Measurements from ENCODE around the gene SAV1. TPM values are rescaled to one million over a fixed set of nuclear protein-coding genes. Genes with fewer than 3 reads are reported as not detected.

The SAV1 gene
- total RNA-seq, 1 experiment from 2014 or later = 35.2 TPM

DNA sequence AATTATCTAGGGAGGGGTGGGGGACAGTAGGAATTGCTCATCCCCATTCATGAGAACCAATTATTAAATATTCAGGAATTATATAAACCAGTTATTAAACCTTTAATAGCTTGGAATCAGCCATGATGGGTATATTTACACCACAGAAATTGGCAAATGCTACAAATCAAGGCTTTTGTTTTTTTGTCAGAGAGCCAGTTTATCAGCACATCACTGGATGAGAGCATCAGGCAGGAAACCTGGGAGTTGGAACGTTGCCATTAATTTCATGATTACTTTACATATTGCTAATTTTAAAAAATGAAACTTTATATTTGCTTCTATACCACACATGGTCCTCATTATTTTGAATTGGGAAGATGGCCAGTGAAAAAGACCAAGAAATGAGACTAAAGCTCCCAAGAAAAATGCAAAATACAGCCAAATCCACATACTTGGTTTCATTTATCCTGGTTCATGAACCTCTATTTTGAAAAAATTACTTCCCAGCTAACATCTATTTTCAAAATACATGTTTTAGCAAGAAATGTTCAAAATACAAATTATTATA is 59.7 kb downstream of the SAV1 start:
- ChIA-PET POLR2A (ENCODE audit: low non-redundant PET) (no interaction called here), CTCF (no interaction called here)
- Histone ChIP-seq H3K4me1 (ENCODE audit: insufficient read depth, low read length, poor library complexity, severe bottlenecking) (peaks cover 19% of the 10 kb centered on the region), H3K9me3 (ENCODE audit: low read depth, low read length, poor library complexity, severe bottlenecking) (no peaks in the 10 kb centered on the region), H3K36me3 (ENCODE audit: insufficient read depth, low read length, poor library complexity, severe bottlenecking) (no peaks in the 10 kb centered on the region), H3K4me3 (ENCODE audit: low read depth, low read length, poor library complexity, severe bottlenecking) (no peak overlapping the region), H3K27ac (ENCODE audit: low read depth, low read length, poor library complexity, severe bottlenecking) (no peak overlapping the region), H3K27me3 (replicated peaks; ENCODE audit: insufficient read depth, low read depth, low read length, poor library complexity) (no peaks in the 10 kb centered on the region)
- BruUV-seq (replicated peaks) = no TSS peak
- DNase-seq (ENCODE audit: low spot score) = no peak
- TF ChIP-seq CTCF (conservative IDR thresholded peaks at IDR 0.05; ENCODE audit: low read depth, low read length) (no peak), EZH2 (IDR thresholded peaks at IDR 0.05; ENCODE audit: borderline replicate concordance, low read depth, low read length, poor library complexity, severe bottlenecking) (no peak)
- intact Hi-C loops (cut with micrococcal nuclease; ENCODE audit: unreplicated experiment) = no loop called here

DNA sequence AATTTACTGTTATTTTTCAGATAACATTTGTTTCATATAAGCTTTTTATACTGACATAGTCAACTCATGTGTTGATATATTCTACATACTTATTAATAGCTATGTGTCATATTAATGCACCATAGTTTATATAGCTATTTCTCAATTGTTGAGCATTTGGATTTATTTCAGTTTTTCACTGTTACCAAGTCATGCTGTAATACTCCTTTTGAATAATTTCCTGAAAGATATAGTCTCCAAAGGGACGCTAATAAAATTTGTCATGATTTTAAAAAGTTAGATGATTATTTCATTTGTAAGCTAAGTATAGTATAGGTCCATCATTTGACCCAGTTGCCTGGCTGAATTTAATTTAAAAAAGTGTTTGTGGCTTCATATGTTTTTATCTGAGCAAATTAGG is 60.3 kb downstream of the SAV1 start:
- no peak for TF ChIP-seq EZH2 (IDR thresholded peaks at IDR 0.05; ENCODE audit: borderline replicate concordance, low read depth, low read length, poor library complexity, severe bottlenecking)
- TF ChIP-seq CTCF (conservative IDR thresholded peaks at IDR 0.05; ENCODE audit: low read depth, low read length) = no peak
- no peaks in the 10 kb centered on the region for H3K36me3 ChIP-seq (ENCODE audit: insufficient read depth, low read length, poor library complexity, severe bottlenecking)
- ChIA-PET CTCF (no interaction called here), POLR2A (ENCODE audit: low non-redundant PET) (no interaction called here)
- H3K4me3 ChIP-seq (ENCODE audit: low read depth, low read length, poor library complexity, severe bottlenecking) = no peak overlapping the region
- no peak overlapping the region for H3K27ac ChIP-seq (ENCODE audit: low read depth, low read length, poor library complexity, severe bottlenecking)
- peaks cover 15% of the 10 kb centered on the region for H3K4me1 ChIP-seq (ENCODE audit: insufficient read depth, low read length, poor library complexity, severe bottlenecking)
- no peaks in the 10 kb centered on the region for H3K9me3 ChIP-seq (ENCODE audit: low read depth, low read length, poor library complexity, severe bottlenecking)
- H3K27me3 ChIP-seq (replicated peaks; ENCODE audit: insufficient read depth, low read depth, low read length, poor library complexity) = no peaks in the 10 kb centered on the region
- intact Hi-C loops (cut with micrococcal nuclease; ENCODE audit: unreplicated experiment) = no loop called here
- BruUV-seq (replicated peaks) = no TSS peak
- DNase-seq (ENCODE audit: low spot score) = no peak

DNA sequence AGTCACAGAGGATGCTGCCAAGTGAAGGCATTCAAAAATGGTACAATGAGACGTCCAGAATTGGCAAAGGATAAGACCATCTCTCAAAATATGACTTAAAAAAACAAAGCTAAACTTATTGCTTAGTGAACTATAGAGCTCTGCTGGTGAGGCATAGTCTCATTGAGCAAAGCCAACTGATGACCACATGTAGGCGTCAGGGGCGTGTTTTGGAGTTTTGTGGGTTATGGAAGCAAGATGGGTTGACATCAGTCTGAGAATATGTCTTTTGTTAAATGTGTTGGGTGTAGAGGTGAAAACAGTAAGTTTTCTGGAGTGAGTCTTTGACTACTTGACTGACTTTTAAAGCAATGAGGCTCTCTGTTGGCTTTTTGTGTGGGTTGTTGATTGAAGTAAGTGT is 60.9 kb downstream of the SAV1 start:
- Histone ChIP-seq H3K9me3 (ENCODE audit: low read depth, low read length, poor library complexity, severe bottlenecking) (no peaks in the 10 kb centered on the region), H3K4me1 (ENCODE audit: insufficient read depth, low read length, poor library complexity, severe bottlenecking) (peaks cover 12% of the 10 kb centered on the region), H3K27ac (ENCODE audit: low read depth, low read length, poor library complexity, severe bottlenecking) (no peak overlapping the region), H3K27me3 (replicated peaks; ENCODE audit: insufficient read depth, low read depth, low read length, poor library complexity) (no peaks in the 10 kb centered on the region), H3K36me3 (ENCODE audit: insufficient read depth, low read length, poor library complexity, severe bottlenecking) (no peaks in the 10 kb centered on the region), H3K4me3 (ENCODE audit: low read depth, low read length, poor library complexity, severe bottlenecking) (no peak overlapping the region)
- intact Hi-C loops (cut with micrococcal nuclease; ENCODE audit: unreplicated experiment) = no loop called here
- ChIA-PET POLR2A (ENCODE audit: low non-redundant PET) (no interaction called here), CTCF (no interaction called here)
- TF ChIP-seq EZH2 (IDR thresholded peaks at IDR 0.05; ENCODE audit: borderline replicate concordance, low read depth, low read length, poor library complexity, severe bottlenecking) (no peak), CTCF (conservative IDR thresholded peaks at IDR 0.05; ENCODE audit: low read depth, low read length) (no peak)
- DNase-seq (ENCODE audit: low spot score) = no peak
- BruUV-seq (replicated peaks) = no TSS peak
